ENCODE data around the gene BORCS5. TPM values are rescaled to one million over a fixed set of nuclear protein-coding genes. Genes with fewer than 3 reads are reported as not detected.

The BORCS5 gene
- total and polyA plus RNA-seq, 2 experiments from 2014 or later: 11.3 to 12.6 TPM

- ATAC-seq: no peak
- Histone ChIP-seq H3K9me2 (ENCODE audit: insufficient read depth) (no peaks in the 10 kb centered on the region), H3K4me2 (no peak overlapping the region), H3K79me2 (replicated peaks; ENCODE audit: insufficient read depth) (no peaks in the 10 kb centered on the region), H3K27ac (ENCODE audit: low read depth) (no peak overlapping the region), H3K4me1 (ENCODE audit: insufficient read depth) (peaks cover 6% of the 10 kb centered on the region), H2AFZ (no peak overlapping the region), H3K36me3 (ENCODE audit: insufficient read depth) (no peaks in the 10 kb centered on the region), H4K20me1 (replicated peaks; ENCODE audit: insufficient read depth) (no peaks in the 10 kb centered on the region), H3F3A (replicated peaks; ENCODE audit: low read depth) (no peaks in the 10 kb centered on the region), H3K4me3 (no peak overlapping the region), H3K27me3 (ENCODE audit: insufficient read depth) (no peaks in the 10 kb centered on the region)
- TF ChIP-seq STAT1 (IDR thresholded peaks at IDR 0.05; ENCODE audit: unreplicated experiment) (no peak), REST (IDR thresholded peaks at IDR 0.05; ENCODE audit: unreplicated experiment) (no peak), EZH2 (IDR thresholded peaks at IDR 0.05; ENCODE audit: low read depth, unreplicated experiment) (no peak), JUNB (IDR thresholded peaks at IDR 0.05; ENCODE audit: unreplicated experiment) (no peak), EZH2phosphoT487 (IDR thresholded peaks at IDR 0.05; ENCODE audit: unreplicated experiment) (no peak), ZNF114 (CRISPR knock-in tag; IDR thresholded peaks at IDR 0.05) (no peak), POLR2AphosphoS5 (IDR thresholded peaks at IDR 0.05; ENCODE audit: low read depth) (no peak), ZNF462 (CRISPR knock-in tag; IDR thresholded peaks at IDR 0.05) (no peak), CREB1 (CRISPR knock-in tag; IDR thresholded peaks at IDR 0.05; ENCODE audit: low read depth) (no peak), ETS1 (IDR thresholded peaks at IDR 0.05) (no peak), CTCF (conservative IDR thresholded peaks at IDR 0.05; ENCODE audit: low read depth in 2 of 2) (no peak), ZNF331 (CRISPR knock-in tag; IDR thresholded peaks at IDR 0.05; ENCODE audit: low read depth) (no peak), NANOG (IDR thresholded peaks at IDR 0.05; ENCODE audit: borderline replicate concordance) (no peak)
- DNase-seq (ENCODE audit: low spot score): no peak
- no peak overlapping the region for H3K27ac Mint-ChIP-seq
- H3K4me3 Mint-ChIP-seq: no peak overlapping the region
- peaks cover 9% of the 10 kb centered on the region for H3K4me1 Mint-ChIP-seq
- no peaks in the 10 kb centered on the region for H3K9me3 Mint-ChIP-seq
- H3K27me3 Mint-ChIP-seq (ENCODE audit: insufficient read depth, low read depth, poor library complexity): no peaks in the 10 kb centered on the region
- H3K36me3 Mint-ChIP-seq (ENCODE audit: low read depth): 0 out of 3 replicates have a peak, but pooled peaks cover 3% of the 10 kb centered on the region
These were observed 36.3 kb downstream of the BORCS5 start for GRCh38 chr12:12393171-12393570.
